T-helper 2 cell (primary cell): ENCODE data around the gene RIMS1.
"Not testable (repeated sequence)": the region's sequence is repeated elsewhere in the genome, so short reads cannot be mapped to it uniquely, and the experiment has no call there.

Source experiments
- DNase-seq, 5 experiments: peaks; one replicate each; pipeline versions ENCODE4 v3.0.0 to v3.0.0-alpha.2; 2012 to 2022

RIMS1 gene

GRCh38 chr6:72248621-72249020, 362.3 kb downstream of the RIMS1 start:
- no peak for DNase-seq

- no peak for DNase-seq
These were observed 364.3 kb downstream of the RIMS1 start for GRCh38 chr6:72250664-72251063.

- DNase-seq, result no peak
These were observed 374.1 kb downstream of the RIMS1 start for GRCh38 chr6:72260489-72260888.

- no peak for DNase-seq
These were observed 375.2 kb downstream of the RIMS1 start for GRCh38 chr6:72261554-72261953.

GRCh38 chr6:72262254-72262653, 375.9 kb downstream of the RIMS1 start:
- no peak for DNase-seq

GRCh38 chr6:72267470-72267869, 381.1 kb downstream of the RIMS1 start:
- DNase-seq, result no peak

GRCh38 chr6:72271531-72271930, 385.2 kb downstream of the RIMS1 start:
- DNase-seq, result no peak

- no peak for DNase-seq
These were observed 386.6 kb downstream of the RIMS1 start for GRCh38 chr6:72272958-72273357.

GRCh38 chr6:72275888-72276287, 389.5 kb downstream of the RIMS1 start:
- no peak for DNase-seq

- no peak for DNase-seq
These were observed 395.9 kb downstream of the RIMS1 start for GRCh38 chr6:72282201-72282600.

GRCh38 chr6:72283571-72283970, 397.2 kb downstream of the RIMS1 start:
- no peak for DNase-seq

- DNase-seq, result no peak
These were observed 400.6 kb downstream of the RIMS1 start for GRCh38 chr6:72286911-72287311.

GRCh38 chr6:72287801-72288200, 401.5 kb downstream of the RIMS1 start:
- DNase-seq, result no peak

- no peak for DNase-seq
These were observed 402.2 kb downstream of the RIMS1 start for GRCh38 chr6:72288592-72288991.

GRCh38 chr6:72290620-72291019, 404.3 kb downstream of the RIMS1 start:
- DNase-seq, result no peak

GRCh38 chr6:72296375-72296774, 410.0 kb downstream of the RIMS1 start:
- no peak for DNase-seq

GRCh38 chr6:72305971-72306370, 419.6 kb downstream of the RIMS1 start:
- DNase-seq, result no peak

GRCh38 chr6:72316675-72317380, 430.5 kb downstream of the RIMS1 start:
- no peak for DNase-seq

- DNase-seq, result no peak
These were observed 435.4 kb downstream of the RIMS1 start for GRCh38 chr6:72321788-72322187.

- DNase-seq, result no peak
These were observed 436.4 kb downstream of the RIMS1 start for GRCh38 chr6:72322771-72323170.

GRCh38 chr6:72324591-72324990, 438.2 kb downstream of the RIMS1 start:
- DNase-seq, result no peak

GRCh38 chr6:72328775-72329174, 442.4 kb downstream of the RIMS1 start:
- DNase-seq, result no peak

GRCh38 chr6:72335203-72335602, 448.9 kb downstream of the RIMS1 start:
- DNase-seq, result not testable (repeated sequence)

- no peak for DNase-seq
These were observed 462.6 kb downstream of the RIMS1 start for GRCh38 chr6:72348926-72349325.

GRCh38 chr6:72350296-72350881, 464.0 kb downstream of the RIMS1 start:
- DNase-seq, result no peak
